Measurements from ENCODE around the gene GNB1L.

DNA sequence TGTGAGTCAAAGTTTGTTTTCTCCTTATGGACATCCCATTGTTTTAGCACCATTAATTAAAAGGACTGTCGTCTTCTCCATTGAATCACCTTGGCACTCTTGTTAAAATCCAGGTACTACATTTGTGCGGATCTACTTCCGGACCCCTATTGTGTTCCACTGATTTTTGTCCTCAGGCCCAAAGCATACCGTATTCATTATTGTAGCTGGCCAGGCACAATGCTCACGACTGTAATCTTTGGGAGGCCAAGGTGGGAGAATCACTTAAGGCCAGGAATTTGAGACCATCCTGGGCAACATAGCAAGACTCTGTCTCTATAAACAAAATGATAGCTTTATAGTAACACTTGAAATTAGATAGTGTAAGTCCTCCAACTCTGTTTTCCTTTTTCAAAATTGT, 8.9 kb upstream of the GNB1L start:
- TF ChIP-seq, protein P1, sequence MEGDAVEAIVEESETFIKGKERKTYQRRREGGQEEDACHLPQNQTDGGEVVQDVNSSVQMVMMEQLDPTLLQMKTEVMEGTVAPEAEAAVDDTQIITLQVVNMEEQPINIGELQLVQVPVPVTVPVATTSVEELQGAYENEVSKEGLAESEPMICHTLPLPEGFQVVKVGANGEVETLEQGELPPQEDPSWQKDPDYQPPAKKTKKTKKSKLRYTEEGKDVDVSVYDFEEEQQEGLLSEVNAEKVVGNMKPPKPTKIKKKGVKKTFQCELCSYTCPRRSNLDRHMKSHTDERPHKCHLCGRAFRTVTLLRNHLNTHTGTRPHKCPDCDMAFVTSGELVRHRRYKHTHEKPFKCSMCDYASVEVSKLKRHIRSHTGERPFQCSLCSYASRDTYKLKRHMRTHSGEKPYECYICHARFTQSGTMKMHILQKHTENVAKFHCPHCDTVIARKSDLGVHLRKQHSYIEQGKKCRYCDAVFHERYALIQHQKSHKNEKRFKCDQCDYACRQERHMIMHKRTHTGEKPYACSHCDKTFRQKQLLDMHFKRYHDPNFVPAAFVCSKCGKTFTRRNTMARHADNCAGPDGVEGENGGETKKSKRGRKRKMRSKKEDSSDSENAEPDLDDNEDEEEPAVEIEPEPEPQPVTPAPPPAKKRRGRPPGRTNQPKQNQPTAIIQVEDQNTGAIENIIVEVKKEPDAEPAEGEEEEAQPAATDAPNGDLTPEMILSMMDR (IDR thresholded peaks at IDR 0.05), result no peak
- TF ChIP-seq POLR2A (IDR thresholded peaks at IDR 0.05; ENCODE audit: low read depth), result no peak

Data from esophagus muscularis mucosa (tissue), 3 donors.